GM10847 (cell line): Measurements from ENCODE around the gene MST1.

Experiments used
- POLR2A ChIP-seq: IDR thresholded peaks from 2 replicates; pipeline ENCODE4 v1.6.1; 2011; ENCODE audit not compliant: insufficient read length; ENCODE audit errors: extremely low read depth

The MST1 gene

GRCh38 chr3:49652903-49653415 lies 36.3 kb downstream of the MST1 start:
- TF ChIP-seq POLR2A: no peak

- TF ChIP-seq POLR2A: no peak
Observed at GRCh38 chr3:49652218-49652902, 36.9 kb downstream of the MST1 start.

GRCh38 chr3:49650637-49651036 lies 38.6 kb downstream of the MST1 start:
- TF ChIP-seq POLR2A: no peak

GRCh38 chr3:49650177-49650576 lies 39.1 kb downstream of the MST1 start:
- no peak for TF ChIP-seq POLR2A

- no peak for TF ChIP-seq POLR2A
Observed at GRCh38 chr3:49649576-49649975, 39.7 kb downstream of the MST1 start.

GRCh38 chr3:49648354-49649019 lies 40.8 kb downstream of the MST1 start:
- no peak for TF ChIP-seq POLR2A

GRCh38 chr3:49647741-49648140 lies 41.5 kb downstream of the MST1 start:
- TF ChIP-seq POLR2A: no peak

GRCh38 chr3:49646236-49646635 lies 43.0 kb downstream of the MST1 start:
- no peak for TF ChIP-seq POLR2A

- TF ChIP-seq POLR2A: no peak
Observed at GRCh38 chr3:49644684-49645083, 44.6 kb downstream of the MST1 start.

GRCh38 chr3:49642708-49643145 lies 46.5 kb downstream of the MST1 start:
- no peak for TF ChIP-seq POLR2A

- TF ChIP-seq POLR2A: no peak
Observed at GRCh38 chr3:49641921-49642707, 47.2 kb downstream of the MST1 start.

GRCh38 chr3:49641292-49641691 lies 48.0 kb downstream of the MST1 start:
- TF ChIP-seq POLR2A: no peak

- no peak for TF ChIP-seq POLR2A
Observed at GRCh38 chr3:49639551-49639950, 49.7 kb downstream of the MST1 start.

GRCh38 chr3:49638445-49638844 lies 50.8 kb downstream of the MST1 start:
- no peak for TF ChIP-seq POLR2A

GRCh38 chr3:49636883-49637609 lies 52.2 kb downstream of the MST1 start:
- no peak for TF ChIP-seq POLR2A

- TF ChIP-seq POLR2A: no peak
Observed at GRCh38 chr3:49634736-49635135, 54.5 kb downstream of the MST1 start.
